IMR-90 (cell line): ENCODE measurements around the gene GRM4. TPM values are rescaled to one million over a fixed set of nuclear protein-coding genes. Genes with fewer than 3 reads are reported as not detected.

Experiments used
- ATAC-seq: fragments of 200-7000 bp; cut with Tn5 transposase; 2 replicates; pipeline ENCODE4 v1.9.1; 2020; ENCODE audit warnings: low read depth, mild to moderate bottlenecking, moderate library complexity
- BruUV-seq: library from RNA; stranded (reverse); fragments of 400-500 nt; replicated peaks from 2 replicates; lab custom pipeline; 2021; lab: Mats Ljungman, UMichigan
- CTCF ChIA-PET: fragments of 300-600 bp; formaldehyde crosslinking; extraction: SDS; loops from one replicate; lab custom pipeline; 2021; ENCODE audit warnings: antibody characterized with exemption; lab: Yijun Ruan, JAX
- POLR2A ChIA-PET: fragments of 300-600 bp; sonication (Branson Sonifier 250); formaldehyde crosslinking; loops from one replicate; lab custom pipeline; 2022; ENCODE audit warnings: antibody characterized with exemption; ENCODE audit not compliant: unreplicated experiment; lab: Charles Lee
- DNase-seq: peaks from one replicate; pipeline ENCODE4 v3.0.0; 2013
- H2AFZ ChIP-seq: replicated peaks from 2 replicates; pipeline ENCODE3; 2013; ENCODE audit warnings: low read length, mild to moderate bottlenecking; ENCODE audit not compliant: poor library complexity
- H2AK5ac ChIP-seq: 2 replicates; pipeline ENCODE4 v1.6.1; 2013; ENCODE audit warnings: low read depth, low read length, inconsistent platforms
- H2AK9ac ChIP-seq: replicated peaks from 2 replicates; pipeline ENCODE3; 2013; ENCODE audit warnings: mild to moderate bottlenecking, low read depth, low read length, moderate library complexity; ENCODE audit not compliant: poor library complexity
- H2BK120ac ChIP-seq: 2 replicates; pipeline ENCODE4 v1.6.1; 2013; ENCODE audit warnings: low read depth, low read length, inconsistent platforms
- H2BK15ac ChIP-seq: 3 replicates; pipeline ENCODE4 v1.6.1; 2013; ENCODE audit warnings: low read depth, low read length, inconsistent platforms
- H2BK20ac ChIP-seq: 2 replicates; pipeline ENCODE4 v1.6.1; 2013; ENCODE audit warnings: low read depth, mild to moderate bottlenecking, inconsistent platforms, low read length, moderate library complexity
- H2BK5ac ChIP-seq: 2 replicates; pipeline ENCODE4 v1.6.1; 2013; ENCODE audit warnings: mild to moderate bottlenecking, low read depth, low read length, inconsistent platforms; ENCODE audit not compliant: poor library complexity, severe bottlenecking
- H3K14ac ChIP-seq: replicated peaks from 2 replicates; pipeline ENCODE4 v1.6.1; 2013; ENCODE audit warnings: low read depth, low read length, inconsistent platforms
- H3K18ac ChIP-seq: 2 replicates; pipeline ENCODE4 v1.6.1; 2013; ENCODE audit warnings: low read depth, low read length, control low read depth
- H3K23ac ChIP-seq: 2 replicates; pipeline ENCODE4 v1.6.1; 2013; ENCODE audit warnings: low read depth, low read length, inconsistent platforms
- H3K27ac ChIP-seq: 2 replicates; pipeline ENCODE4 v1.5.1; 2013; ENCODE audit warnings: mild to moderate bottlenecking, control low read depth, low read length; ENCODE audit not compliant: insufficient read depth
- H3K27me3 ChIP-seq: 2 replicates; pipeline ENCODE4 v1.6.1; 2013; ENCODE audit warnings: low read length; ENCODE audit not compliant: control insufficient read depth, insufficient read depth
- H3K36me3 ChIP-seq: 2 replicates; pipeline ENCODE4 v1.6.1; 2013; ENCODE audit warnings: low read length, mixed read lengths; ENCODE audit not compliant: control insufficient read depth, insufficient read depth
- H3K4ac ChIP-seq: 2 replicates; pipeline ENCODE4 v1.6.1; 2013; ENCODE audit warnings: low read depth, low read length, inconsistent platforms
- H3K4me1 ChIP-seq: 2 replicates; pipeline ENCODE4 v1.6.1; 2013; ENCODE audit warnings: low read length, mixed read lengths; ENCODE audit not compliant: control insufficient read depth, insufficient read depth
- H3K4me2 ChIP-seq: 2 replicates; pipeline ENCODE4 v1.6.1; 2013; ENCODE audit warnings: low read depth, mild to moderate bottlenecking, control low read depth, low read length, moderate library complexity
- H3K4me3 ChIP-seq: 2 replicates; pipeline ENCODE4 v1.5.1; 2013; ENCODE audit warnings: low read depth, mild to moderate bottlenecking, control low read depth, low read length, moderate library complexity; ENCODE audit not compliant: insufficient read depth
- H3K56ac ChIP-seq: 2 replicates; pipeline ENCODE4 v1.6.1; 2013; ENCODE audit warnings: low read length, inconsistent platforms; ENCODE audit not compliant: insufficient read depth; ENCODE audit errors: extremely low read depth
- H3K79me1 ChIP-seq, 2 experiments: 2 replicates each; pipeline ENCODE4 v1.6.1; 2013; ENCODE audit warnings: low read length in 2 of 2, inconsistent platforms in 1 of 2, low read depth in 1 of 2
- H3K9ac ChIP-seq: 2 replicates; pipeline ENCODE4 v1.6.1; 2013; ENCODE audit warnings: low read depth, low read length, control low read depth
- H3K9me1 ChIP-seq: 2 replicates; pipeline ENCODE4 v1.6.1; 2013; ENCODE audit warnings: low read length, inconsistent platforms; ENCODE audit not compliant: insufficient read depth
- H3K9me3 ChIP-seq: 2 replicates; pipeline ENCODE4 v1.6.1; 2013; ENCODE audit warnings: low read length; ENCODE audit not compliant: control insufficient read depth, insufficient read depth
- H4K20me1 ChIP-seq: 2 replicates; pipeline ENCODE4 v1.6.1; 2013; ENCODE audit warnings: low read length, inconsistent platforms; ENCODE audit not compliant: insufficient read depth
- H4K5ac ChIP-seq: 2 replicates; pipeline ENCODE4 v1.6.1; 2013; ENCODE audit warnings: mild to moderate bottlenecking, low read depth, low read length, control low read depth
- H4K8ac ChIP-seq, 2 experiments: 2 replicates each; pipeline ENCODE4 v1.6.1; 2013; ENCODE audit warnings: low read depth in 2 of 2, low read length in 2 of 2, control low read depth in 1 of 2, inconsistent platforms in 1 of 2
- H4K91ac ChIP-seq: 2 replicates; pipeline ENCODE4 v1.6.1; 2013; ENCODE audit warnings: low read depth, low read length, inconsistent platforms; ENCODE audit not compliant: insufficient read depth
- BHLHE40 ChIP-seq: fragments of 150-350 bp; IDR thresholded peaks from 2 replicates; pipeline ENCODE4 v1.6.1; 2016; ENCODE audit warnings: mild to moderate bottlenecking, low read depth, low read length
- CHD1 ChIP-seq: IDR thresholded peaks from 2 replicates; pipeline ENCODE4 v1.6.1; 2012; ENCODE audit warnings: low read depth, low read length, improper control_type of control experiment
- MAFK ChIP-seq: IDR thresholded peaks from 2 replicates; pipeline ENCODE4 v1.6.1; 2012; ENCODE audit warnings: low read depth, low read length, improper control_type of control experiment
- NFE2L2 ChIP-seq: fragments of 150-350 bp; IDR thresholded peaks from 2 replicates; pipeline ENCODE4 v1.6.1; 2016; ENCODE audit warnings: low read depth, mild to moderate bottlenecking, low read length
- WGBS, 2 experiments: methylation state at CpG; one replicate each; pipeline versions ENCODE4 v1.1.5 to v1.1.7; 2013; ENCODE audit warnings: missing lambda C conversion rate in 2 of 2; ENCODE audit not compliant: insufficient read length in 1 of 2; ENCODE audit errors: extremely low coverage in 2 of 2; 5-methylcytosine and 5-hydroxymethylcytosine counted together
- dilution Hi-C: fragments of 300-500 bp; cut with HindIII; formaldehyde crosslinking; loops from one replicate; pipeline ENCODE4 v1.14.3; 2018; ENCODE audit warnings: low sequenced_read_pairs; ENCODE audit not compliant: unreplicated experiment
- in situ Hi-C: fragments of 300-500 bp; cut with MboI; formaldehyde crosslinking; loops from 3 replicates; pipeline ENCODE4 v1.14.3; 2019; ENCODE audit warnings: low sequenced_read_pairs, inconsistent platforms, mixed read lengths
- intact Hi-C: fragments of 100-400 bp; cut with micrococcal nuclease; formaldehyde crosslinking; loops from 2 replicates; pipeline ENCODE4 v1.10.0; 2022
- polyA plus RNA-seq, 3 experiments: library from polyadenylated mRNA; depleted of rRNA; stranded (reverse); fragments of >200 nt; gene quantifications; 2 replicates each; pipeline ENCODE4 v1.2.3, GENCODE V29; 2012; ENCODE audit warnings: low replicate concordance in 1 of 3
- total RNA-seq: library from RNA; depleted of rRNA; stranded (reverse); fragments of >200 nt; gene quantifications from 2 replicates; pipeline ENCODE4 v1.2.3, GENCODE V29; 2012
- TF ChIP-seq, protein P1 (sequence below): fragments of 150-350 bp; IDR thresholded peaks from 2 replicates; pipeline ENCODE4 v1.6.1; 2017; ENCODE audit warnings: mild to moderate bottlenecking, antibody characterized with exemption, low read length, low read depth
- TF ChIP-seq, protein P2 (sequence below): fragments of 150-350 bp; IDR thresholded peaks from 2 replicates; pipeline ENCODE4 v1.6.1; 2016; ENCODE audit warnings: low read depth, mild to moderate bottlenecking, low read length, moderate library complexity, borderline replicate concordance

GRM4 gene
- total and polyA plus RNA-seq, 2 of the 4 experiments (the other 2 are of a cell fraction) = 0.02 TPM; not detected in 1

DNA sequence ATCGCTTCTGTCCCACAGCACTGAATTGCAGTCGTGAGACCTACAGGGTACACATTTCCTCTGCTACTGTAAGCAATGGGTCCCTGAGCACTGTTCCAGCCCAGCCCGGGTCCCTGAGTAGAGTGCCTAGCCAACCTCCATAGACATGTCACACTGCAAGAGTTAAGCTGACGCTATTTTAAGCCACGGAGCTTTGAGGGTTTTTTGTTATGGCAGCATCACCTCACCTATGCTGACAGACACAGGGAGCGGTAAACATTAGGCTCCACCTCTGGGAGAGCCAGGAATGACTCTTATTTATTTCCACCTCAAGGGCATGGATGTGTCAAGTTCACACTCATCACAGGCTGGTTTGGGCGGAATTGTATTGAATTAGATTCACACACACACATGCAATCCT lies 45.1 kb downstream of the GRM4 start:
- 76% methylated on average over 2 of the region's 7 CpGs; no CpG with 5 or more reads in 1 of the 2 experiments for WGBS, 2 experiments
- intact Hi-C loops = no loop called here
- in situ Hi-C loops = no loop called here

More for the DNA sequence above, 45.1 kb downstream of the GRM4 start:
- Histone ChIP-seq H3K27me3 (peaks cover 70% of the 10 kb centered on the region), H2AK5ac (no peak overlapping the region), H4K91ac (no peak overlapping the region), H2AFZ (peak overlapping the region; percentile 15), H3K23ac (no peak overlapping the region), H3K4me1 (no peaks in the 10 kb centered on the region), H3K4ac (no peak overlapping the region), H2BK5ac (no peak overlapping the region), H3K14ac (no peak overlapping the region), H3K4me2 (no peak overlapping the region), H2AK9ac (no peak overlapping the region), H3K9me3 (no peaks in the 10 kb centered on the region), H3K79me1 (no peaks in the 10 kb centered on the region), H2BK20ac (no peak overlapping the region), H4K20me1 (no peaks in the 10 kb centered on the region), H3K36me3 (no peaks in the 10 kb centered on the region), H2BK15ac (no peak overlapping the region), H3K56ac (no peak overlapping the region), H3K18ac (no peak overlapping the region), H4K8ac (no peak overlapping the region), H3K9me1 (no peaks in the 10 kb centered on the region), H4K5ac (no peak overlapping the region), H2BK120ac (no peak overlapping the region), H3K4me3 (no peak overlapping the region), H3K27ac (no peak overlapping the region), H3K9ac (no peak overlapping the region)
- no peak for DNase-seq
- TF ChIP-seq, protein P1, sequence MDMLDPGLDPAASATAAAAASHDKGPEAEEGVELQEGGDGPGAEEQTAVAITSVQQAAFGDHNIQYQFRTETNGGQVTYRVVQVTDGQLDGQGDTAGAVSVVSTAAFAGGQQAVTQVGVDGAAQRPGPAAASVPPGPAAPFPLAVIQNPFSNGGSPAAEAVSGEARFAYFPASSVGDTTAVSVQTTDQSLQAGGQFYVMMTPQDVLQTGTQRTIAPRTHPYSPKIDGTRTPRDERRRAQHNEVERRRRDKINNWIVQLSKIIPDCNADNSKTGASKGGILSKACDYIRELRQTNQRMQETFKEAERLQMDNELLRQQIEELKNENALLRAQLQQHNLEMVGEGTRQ = no peak
- no peak for TF ChIP-seq NFE2L2
- no peak for TF ChIP-seq MAFK
- no peak for TF ChIP-seq CHD1
- TF ChIP-seq, protein P2, sequence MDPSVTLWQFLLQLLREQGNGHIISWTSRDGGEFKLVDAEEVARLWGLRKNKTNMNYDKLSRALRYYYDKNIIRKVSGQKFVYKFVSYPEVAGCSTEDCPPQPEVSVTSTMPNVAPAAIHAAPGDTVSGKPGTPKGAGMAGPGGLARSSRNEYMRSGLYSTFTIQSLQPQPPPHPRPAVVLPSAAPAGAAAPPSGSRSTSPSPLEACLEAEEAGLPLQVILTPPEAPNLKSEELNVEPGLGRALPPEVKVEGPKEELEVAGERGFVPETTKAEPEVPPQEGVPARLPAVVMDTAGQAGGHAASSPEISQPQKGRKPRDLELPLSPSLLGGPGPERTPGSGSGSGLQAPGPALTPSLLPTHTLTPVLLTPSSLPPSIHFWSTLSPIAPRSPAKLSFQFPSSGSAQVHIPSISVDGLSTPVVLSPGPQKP = no peak
- TF ChIP-seq BHLHE40 = no peak
- POLR2A ChIA-PET = no interaction called here
- no TSS peak for BruUV-seq
- dilution Hi-C loops = no loop called here
- ATAC-seq = no peak
- CTCF ChIA-PET = no interaction called here
